ENCODE data around the gene ZNF610.
A peak's percentile ranks its signal among the peaks of the same experiment; 100 is the strongest.
"Not testable (repeated sequence)": the region's sequence is repeated elsewhere in the genome, so short reads cannot be mapped to it uniquely, and the experiment has no call there.

ZNF610 gene

DNA sequence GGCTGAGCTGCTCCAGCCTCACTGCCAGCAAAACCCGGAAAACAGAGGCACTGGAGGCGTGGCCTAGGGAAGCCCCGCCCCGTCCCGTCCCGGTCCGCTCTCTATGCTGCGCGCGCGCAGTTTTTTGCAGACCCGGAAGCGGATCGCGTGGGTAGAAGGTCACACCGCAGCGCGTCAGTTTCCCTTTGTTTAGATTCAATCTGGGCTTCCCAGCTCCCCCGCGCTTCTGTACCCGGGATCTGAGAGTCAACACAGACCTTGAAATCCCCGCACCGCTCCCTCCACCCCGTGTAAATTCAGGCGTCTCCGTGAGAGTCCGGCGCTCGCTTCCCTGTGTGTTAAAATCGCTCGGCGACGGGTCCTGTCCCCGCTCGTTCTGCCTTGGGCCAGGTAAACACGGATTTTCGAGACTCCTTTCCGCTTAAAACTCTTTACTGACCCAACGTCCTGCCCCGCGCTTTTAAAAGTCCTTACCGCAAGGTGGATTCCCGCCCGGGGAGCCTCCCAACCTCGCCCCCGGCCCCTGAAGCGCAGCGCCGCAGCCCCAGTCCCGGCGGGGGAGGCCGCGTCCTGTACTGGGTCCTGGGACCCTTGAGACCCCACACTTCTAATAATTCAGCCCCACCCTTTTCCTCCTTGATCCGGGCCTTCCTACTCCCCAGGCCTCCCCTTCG is at the start of gene ZNF610:
Gene ZNF610, plus strand, starts transcription at position 127 of the 674 bp plus-strand sequence. CDS start 12,930 bp downstream, outside the sequence.
- peak; percentile 73 for DNase-seq (ENCODE audit: low read depth, low spot score)

DNA sequence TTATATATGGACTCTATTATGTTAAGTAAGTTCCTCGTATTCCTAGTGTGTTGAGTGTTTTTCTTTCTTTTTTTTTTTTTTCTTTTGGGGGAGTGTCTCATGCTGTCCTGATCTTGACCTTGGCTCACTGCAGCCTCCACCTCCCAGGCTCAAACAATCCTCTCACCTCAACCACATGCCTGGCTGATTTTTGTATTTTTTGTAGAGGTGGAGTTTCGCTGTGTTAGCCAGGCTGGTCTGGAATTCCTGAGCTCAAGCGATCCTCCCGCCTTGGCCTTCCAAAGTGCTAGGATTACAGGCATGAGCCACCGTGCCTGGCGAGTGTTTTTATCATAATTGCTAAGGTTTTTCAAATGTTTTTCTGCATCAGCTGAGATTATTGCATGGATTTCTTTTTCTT is 49.8 kb upstream of the ZNF610 start:
- no peak for DNase-seq (ENCODE audit: low read depth, low spot score)

DNA sequence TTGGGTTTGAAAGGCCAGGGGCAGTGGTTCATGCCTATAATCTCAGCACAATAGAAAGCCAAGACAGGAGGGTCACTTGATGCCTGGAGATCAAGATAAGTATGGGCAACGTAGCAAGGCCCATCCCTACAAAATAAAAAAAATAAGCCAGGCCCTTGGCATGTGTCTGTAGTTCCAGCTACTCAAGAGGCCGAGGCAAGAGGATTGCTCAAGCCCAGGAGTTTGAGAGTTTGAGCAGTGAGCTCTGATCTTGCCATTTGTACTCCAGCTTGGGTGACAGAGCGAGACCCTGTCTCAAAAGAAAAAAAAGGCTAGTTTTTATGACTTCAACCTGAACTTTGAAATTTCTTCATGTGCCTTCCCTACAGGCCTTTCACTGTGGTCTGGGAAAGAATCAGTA is 44.3 kb upstream of the ZNF610 start:
- no peak for DNase-seq (ENCODE audit: low read depth, low spot score)

DNA sequence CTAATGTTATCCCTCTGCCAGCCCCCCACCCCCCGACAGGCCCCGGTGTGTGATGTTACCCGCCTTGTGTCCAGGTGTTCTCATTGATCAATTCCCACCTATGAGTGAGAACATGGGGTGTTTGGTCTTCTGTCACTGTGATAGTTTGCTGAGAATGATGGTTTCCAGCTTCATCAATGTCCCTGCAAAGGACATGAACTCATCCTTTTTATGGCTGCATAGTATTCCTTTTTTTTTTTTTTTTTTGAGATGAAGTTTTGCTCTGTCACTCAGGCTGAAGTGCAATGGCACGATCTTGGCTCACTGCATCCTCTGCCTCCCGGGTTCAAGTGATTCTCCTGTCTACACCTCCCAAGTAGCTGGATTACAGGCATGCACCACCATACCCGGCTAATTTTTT is 43.1 kb upstream of the ZNF610 start:
- DNase-seq (ENCODE audit: low read depth, low spot score) = not testable (repeated sequence)

DNA sequence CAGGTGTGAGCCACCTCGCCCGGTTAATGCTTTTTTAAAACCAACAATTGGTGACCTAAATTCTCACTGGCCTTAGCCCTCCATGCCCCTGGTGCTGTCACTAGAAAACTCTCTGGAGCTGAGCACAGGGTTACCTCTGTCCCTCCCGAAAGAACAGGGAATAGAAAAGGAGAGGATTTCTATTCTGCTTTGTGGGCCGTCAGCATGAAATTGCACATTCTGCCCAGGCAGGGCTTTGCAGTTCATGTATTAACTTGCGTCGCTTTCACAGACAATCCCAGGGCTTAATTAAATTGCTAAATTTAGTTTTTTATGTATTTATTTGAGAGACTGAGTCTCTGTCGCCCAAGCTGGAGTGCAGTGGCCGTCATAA is 39.7 kb upstream of the ZNF610 start:
- no peak for DNase-seq (ENCODE audit: low read depth, low spot score)

DNA sequence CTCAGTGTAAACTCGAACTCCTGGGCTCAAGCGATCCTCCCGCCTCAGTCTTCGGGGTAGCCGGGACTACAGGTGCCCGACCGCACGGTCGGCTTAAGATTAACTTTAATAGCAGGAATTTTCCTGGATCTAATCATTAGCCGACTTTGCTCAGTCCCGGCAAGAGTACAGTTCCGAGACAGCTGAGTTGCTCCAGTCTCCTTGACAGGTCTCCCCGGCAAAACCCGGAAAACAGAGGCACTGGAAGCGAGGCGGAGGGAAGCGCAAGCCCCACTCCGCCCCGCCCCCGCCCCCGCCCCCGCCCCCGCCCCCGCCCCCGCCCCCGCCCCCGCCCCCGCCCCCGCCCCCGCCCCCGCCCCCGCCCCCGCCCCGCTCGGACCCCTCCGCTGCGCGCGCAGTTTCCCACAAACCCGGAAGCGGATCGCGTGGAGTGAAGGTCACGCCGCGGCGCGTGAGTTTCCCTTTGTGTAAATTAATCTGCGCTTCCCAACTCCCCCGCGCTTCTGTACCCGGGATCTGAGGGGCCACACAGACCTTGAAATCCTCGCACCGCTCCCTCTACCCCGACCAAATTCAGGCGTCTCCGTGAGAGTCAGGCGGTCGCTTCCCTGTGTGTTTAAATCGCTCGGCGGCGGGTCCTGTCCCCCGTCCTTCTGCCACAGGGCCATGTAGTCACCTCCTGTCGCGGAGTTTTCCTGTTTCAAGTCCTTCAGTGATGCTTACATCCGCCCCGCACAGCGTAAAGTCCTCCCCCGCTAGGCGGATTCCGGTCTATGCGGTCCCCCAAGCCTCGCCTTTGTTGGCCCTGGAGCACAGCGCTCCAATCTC is 39.1 kb upstream of the ZNF610 start, which contains the start of gene ZNF480:
Gene ZNF480, plus strand, starts transcription at position 397 of the 828 bp plus-strand sequence. CDS start 3,244 bp downstream, outside the sequence.
- DNase-seq (ENCODE audit: low read depth, low spot score) = peak; percentile 69

DNA sequence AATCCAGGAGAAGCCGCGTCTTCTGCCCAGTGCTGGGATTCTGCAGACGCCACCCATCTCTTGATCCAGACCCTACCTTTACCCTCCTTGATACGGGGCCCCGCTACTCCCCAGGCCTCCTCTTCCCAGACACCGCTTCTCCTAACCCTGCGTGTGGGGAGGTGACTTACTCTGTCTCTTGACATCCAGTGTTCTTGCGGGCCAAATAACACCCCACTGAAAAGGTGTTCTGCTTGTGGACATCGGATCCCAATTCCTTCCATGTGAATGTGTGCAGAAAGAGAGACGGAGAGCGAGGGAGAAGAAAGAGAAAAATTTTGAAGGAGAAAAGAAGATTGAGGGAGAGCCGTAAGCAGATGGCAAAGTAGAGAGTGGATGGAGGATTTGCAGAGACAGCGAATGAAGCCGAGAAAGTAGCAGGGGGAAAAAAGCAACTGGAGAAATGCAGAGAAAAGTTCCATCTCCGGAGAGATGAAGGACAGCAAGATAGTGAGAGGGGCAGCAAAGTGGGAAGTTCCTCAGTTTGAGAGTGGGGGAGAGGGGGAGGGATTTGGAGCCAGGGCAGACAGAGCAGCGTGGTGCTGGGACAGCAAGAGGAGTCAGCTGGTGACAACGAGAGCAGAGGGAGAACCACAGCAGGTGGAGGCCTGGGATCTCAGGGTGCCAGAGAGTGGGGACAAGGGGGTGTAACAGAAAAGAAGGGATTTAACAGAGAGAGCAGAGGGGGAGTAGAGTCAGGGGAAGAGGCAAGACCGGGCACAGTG is 38.3 kb upstream of the ZNF610 start:
- no peak for DNase-seq (ENCODE audit: low read depth, low spot score)

DNA sequence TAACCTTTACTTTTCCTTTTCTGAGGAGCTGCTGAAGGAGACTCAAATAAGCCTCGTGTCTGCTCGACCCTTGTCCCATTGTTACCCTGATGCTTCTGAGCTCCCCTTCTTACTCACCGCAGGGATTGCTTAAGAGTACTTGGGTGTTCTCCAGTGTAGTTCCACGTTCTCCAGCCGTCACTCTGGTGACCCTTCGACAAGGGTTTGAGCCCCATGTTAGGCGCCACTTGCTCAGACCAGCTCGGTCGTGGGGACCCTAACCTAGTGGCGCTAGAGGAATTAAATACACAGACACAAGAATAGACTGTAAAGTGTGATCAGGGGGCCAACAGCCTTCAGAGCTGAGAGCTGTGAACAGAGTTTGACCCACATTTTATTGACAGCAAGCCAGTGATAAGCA is 28.8 kb upstream of the ZNF610 start:
- no peak for DNase-seq (ENCODE audit: low read depth, low spot score)

DNA sequence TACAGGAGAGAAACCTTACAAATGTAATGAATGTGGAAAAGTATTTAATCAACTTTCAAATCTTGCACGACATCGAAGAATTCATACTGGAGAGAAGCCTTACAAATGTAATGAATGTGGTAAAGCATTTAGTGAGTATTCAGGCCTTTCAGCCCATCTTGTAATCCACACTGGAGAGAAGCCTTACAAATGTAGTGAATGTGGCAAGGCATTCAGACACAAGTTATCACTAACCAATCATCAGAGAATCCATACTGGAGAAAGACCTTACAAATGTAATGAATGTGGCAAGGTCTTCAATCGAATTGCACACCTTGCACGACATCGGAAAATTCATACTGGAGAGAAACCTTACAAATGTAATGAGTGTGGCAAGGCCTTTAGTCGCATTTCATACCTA is 13.6 kb upstream of the ZNF610 start:
- DNase-seq (ENCODE audit: low read depth, low spot score) = no peak

DNA sequence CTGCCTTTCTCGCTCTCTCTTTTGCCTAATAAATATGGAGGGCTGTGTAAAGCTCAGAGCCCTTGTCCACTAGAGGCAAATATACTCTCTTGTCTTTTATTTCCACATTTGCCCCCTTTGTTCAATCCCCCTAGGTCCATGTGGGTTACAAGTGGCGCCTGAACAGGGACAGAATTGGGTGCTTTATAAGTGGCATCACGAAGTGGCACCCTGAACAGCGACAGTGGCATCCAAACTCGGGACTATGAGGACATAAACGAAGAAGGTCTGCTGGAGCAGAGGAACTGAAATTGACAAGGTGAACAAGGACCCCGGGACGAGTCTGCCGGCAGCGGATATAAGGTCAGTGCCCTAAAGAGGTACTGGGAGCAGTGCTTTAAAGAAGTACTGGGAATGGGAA is 4.3 kb upstream of the ZNF610 start:
- no peak for DNase-seq (ENCODE audit: low read depth, low spot score)

DNA sequence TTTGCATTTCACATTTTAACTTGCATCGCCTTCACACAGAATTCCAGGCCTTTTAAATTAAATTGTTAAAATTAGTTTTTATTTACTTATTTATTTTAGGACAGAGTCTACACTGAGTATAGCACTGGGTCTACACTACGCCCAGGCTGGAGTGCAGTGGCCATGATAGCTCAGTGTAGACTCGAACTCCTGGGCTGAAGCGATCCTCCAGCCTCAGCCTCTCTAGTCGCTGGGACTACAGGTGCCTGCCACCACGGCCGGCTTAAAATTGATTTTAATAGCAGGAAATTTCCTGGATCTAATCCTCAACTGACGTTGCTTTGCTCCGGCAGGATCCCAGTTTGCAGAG is 301 bp upstream of the ZNF610 start:
- DNase-seq (ENCODE audit: low read depth, low spot score) = no peak

DNA sequence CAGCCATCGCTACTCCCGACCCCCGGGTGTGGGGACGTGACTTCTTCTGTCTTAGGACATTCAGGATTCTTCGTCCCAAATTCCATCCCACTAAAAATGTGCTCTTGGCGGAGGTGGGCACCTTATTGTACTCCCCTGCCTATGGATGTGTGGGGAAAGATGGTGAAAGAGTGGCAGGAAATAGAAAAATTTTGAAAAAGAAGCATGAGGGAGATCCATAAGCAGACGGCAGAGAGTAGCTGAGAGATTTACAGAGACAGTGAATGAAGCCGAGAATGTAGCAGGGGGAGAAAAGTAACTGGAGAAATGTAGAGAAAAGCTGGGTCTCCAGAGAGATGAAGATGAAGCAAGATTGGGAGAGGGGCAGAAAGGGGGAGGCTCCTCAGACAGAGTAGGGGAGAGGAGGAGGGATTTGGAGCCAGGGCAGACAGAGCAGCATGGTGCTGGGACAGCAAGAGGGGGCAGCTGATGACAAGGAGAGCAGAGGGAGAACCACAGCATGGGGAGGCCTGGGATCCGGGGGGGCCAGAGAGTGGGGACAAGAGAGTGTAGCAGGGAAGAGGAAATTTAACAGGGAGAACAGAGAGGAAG is 843 bp downstream of the ZNF610 start:
- no peak for DNase-seq (ENCODE audit: low read depth, low spot score)

DNA sequence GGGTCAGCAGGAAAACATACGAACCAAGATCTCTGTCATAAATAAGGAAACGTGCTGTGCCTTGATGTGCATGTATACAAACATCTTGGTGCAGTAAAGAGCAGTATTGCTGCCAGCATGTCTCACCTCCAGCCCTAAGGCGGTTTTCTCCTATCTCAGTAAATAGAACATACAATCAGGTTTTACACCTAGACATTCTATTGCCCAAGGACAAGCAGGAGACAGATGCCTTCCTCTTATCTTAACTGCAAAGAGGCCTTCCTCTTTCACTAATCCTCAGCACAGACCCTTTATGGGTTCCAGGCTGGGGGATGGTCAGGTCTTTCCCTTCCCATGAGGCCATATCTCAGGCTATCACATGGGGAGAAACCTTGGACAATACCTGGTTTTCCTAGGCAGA is 3.0 kb downstream of the ZNF610 start:
- not testable (repeated sequence) for DNase-seq (ENCODE audit: low read depth, low spot score)

DNA sequence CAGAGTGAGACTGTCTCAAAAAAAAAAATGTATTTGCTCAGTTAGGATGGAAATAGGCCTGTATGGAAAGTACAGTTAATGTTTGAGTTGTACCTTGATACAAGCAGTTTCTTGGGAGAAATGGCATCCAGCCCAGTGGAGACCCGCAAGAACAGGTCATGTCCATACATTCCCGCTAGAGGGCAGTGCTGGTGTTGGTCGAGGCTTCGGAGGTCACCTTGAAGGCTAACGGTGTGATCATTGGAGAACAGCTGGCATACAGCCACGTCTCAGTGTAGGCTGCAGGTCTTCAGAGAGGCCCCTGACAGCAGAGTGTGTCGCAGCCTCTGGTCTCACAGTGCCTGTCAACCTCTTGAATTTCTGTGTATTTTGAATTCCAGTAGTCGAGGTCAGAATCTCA is 7.5 kb downstream of the ZNF610 start:
- peak; percentile 19 for DNase-seq (ENCODE audit: low read depth, low spot score)

DNA sequence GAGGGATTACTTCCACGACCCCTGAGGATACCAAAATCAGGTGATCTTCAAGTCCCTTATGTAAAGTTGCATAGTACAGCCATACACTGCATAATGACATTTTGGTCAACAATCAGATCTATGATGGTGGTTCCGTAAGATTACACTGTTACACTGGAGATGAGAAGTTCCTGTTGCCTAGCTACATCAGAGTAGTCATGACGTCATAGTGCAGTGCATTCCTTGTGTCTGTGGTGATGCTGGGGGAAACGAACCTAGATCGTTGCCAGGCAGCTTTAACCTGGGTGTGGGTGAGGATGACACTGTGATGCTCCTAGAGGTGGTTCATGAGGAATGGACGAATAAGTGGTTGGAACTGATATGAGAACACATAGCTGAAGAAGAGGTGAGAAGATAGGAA is 9.1 kb downstream of the ZNF610 start:
- no peak for DNase-seq (ENCODE audit: low read depth, low spot score)

DNA sequence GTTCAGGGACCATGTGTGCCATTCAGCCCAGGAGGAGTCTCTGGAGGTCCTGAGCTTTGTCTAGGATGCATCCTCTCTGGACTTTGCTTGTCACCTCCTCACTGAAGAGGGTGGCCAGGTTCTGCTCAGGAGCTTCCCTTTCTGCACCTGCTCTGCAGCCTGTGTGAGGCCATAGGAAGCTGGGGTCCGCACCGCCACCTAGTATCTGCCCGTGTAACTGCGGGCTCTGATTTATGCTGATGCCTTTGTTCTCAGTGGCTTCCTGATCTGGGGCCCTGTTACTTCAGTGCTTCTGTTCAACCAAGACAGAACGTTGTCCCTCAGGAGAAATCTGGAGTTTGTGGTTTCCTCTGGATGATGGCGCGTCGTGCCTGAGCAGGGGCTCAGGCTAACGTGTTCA is 15.5 kb downstream of the ZNF610 start:
- DNase-seq (ENCODE audit: low read depth, low spot score) = no peak

DNA sequence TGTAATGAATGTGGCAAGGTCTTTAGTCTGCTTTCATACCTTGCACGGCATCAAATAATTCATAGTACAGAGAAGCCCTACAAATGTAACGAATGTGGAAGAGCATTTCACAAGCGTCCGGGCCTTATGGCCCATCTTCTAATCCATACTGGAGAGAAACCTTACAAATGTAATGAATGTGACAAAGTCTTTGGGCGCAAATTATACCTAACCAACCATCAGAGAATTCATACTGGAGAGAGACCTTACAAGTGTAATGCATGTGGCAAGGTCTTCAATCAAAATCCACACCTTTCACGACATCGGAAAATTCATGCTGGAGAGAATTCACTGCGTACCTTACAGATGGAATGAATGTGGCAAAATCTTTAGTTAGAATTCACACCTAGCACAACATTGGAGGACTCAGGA is 30.4 kb downstream of the ZNF610 start:
- DNase-seq (ENCODE audit: low read depth, low spot score) = no peak

DNA sequence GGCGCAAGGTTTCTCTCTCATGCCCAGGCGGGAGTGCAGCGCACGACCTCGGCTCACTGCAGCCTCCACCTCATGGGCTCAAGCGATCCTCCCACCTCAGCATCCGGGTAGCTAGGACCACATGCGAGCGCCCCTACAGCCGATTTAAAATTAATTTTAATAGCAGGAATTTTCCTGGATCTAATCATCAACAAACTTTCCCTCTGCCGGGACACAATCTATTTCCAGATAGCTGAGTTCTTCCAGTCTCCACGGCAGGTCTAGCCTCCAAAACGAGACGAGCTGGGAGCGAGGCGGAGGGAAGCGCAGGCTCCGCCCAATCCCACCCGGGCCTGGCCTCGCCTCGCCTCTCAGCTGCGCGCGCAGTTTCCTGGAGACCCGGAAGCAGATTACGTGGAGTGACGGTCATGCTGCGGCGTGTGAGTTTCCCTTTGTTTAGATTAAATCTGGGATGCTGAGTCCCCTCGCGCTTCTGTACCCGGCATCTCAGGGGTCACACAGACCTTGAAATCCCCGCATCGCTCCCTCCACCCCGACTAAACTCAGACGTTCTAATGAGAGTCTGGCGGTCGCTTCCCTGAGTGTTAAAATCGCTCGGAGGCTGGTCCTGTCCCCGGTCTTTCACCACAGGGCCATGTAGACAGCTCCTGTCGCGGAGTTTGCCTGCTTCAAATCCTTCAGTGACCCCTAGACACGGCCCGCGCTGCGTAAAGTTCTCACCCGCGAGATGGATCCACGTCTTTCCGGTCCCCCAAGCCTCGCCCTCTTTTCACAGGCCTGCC is 33.7 kb downstream of the ZNF610 start, which contains the start of gene ZNF880:
Gene ZNF880, plus strand, starts transcription at position 365 of the 782 bp plus-strand sequence. Its CDS starts 43 bp downstream, at position 408.
- DNase-seq (ENCODE audit: low read depth, low spot score) = peak; percentile 83

DNA sequence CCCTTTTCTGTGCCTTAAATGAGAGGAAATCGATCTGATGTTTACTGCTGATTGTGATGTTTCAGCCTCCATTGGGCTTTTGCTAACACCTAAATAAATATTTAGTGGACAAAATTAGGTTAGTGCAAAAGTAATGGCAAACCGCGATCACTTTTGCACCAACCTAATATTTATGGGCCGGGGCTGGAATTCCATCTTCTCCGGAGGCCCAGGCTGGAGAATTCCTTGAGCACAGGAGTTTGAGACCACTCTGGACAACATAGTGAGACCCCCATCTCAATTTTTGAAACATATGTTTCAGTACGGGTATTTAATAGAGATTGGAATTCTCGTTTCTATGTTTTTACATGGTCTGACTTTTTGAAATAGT is 34.3 kb downstream of the ZNF610 start:
- DNase-seq (ENCODE audit: low read depth, low spot score) = no peak

DNA sequence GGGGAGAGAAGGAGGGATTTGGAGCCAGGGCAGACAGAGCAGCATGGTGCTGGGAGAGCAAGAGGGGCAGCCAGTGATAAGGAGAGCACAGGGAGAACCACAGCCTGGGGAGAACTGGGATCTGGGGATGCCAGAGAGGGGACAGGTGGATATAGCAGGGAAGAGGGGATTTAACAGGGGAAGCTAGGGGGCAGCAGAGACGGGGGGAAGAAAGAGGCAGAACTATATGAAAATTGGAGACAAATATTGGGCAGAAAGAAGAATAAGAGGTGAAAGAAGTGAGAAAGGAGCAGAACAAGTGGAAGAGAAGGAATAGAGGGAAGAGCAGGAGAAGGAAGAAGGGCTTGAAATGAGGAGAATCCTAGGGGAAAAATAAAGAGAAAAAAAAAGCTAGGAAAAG is 55.1 kb downstream of the ZNF610 start:
- no peak for DNase-seq (ENCODE audit: low read depth, low spot score)
